KMS-11 (cell line): ENCODE measurements around the gene GRAMD4.

Source experiments
- H2AFZ ChIP-seq: fragments of 200-600 bp; sonication (generic); 2 replicates; pipeline ENCODE4 v1.6.1; 2016; ENCODE audit warnings: antibody characterized with exemption, mixed run types, low read depth
- H3K27ac ChIP-seq: fragments of 200-600 bp; sonication (generic); 2 replicates; pipeline ENCODE4 v1.6.1; 2016; ENCODE audit warnings: mild to moderate bottlenecking, mixed run types
- H3K27me3 ChIP-seq: fragments of 200-600 bp; sonication (generic); 2 replicates; pipeline ENCODE4 v1.6.1; 2017; ENCODE audit warnings: mild to moderate bottlenecking, low read depth, mixed run types, moderate library complexity; ENCODE audit not compliant: insufficient read depth
- H3K36me3 ChIP-seq: fragments of 200-600 bp; sonication (generic); 2 replicates; pipeline ENCODE4 v1.6.1; 2017; ENCODE audit warnings: mild to moderate bottlenecking, mixed run types; ENCODE audit not compliant: insufficient read depth
- H3K4me1 ChIP-seq: fragments of 200-600 bp; sonication (generic); 2 replicates; pipeline ENCODE4 v1.6.1; 2016; ENCODE audit warnings: mild to moderate bottlenecking, low read depth, mixed run types; ENCODE audit not compliant: poor library complexity, severe bottlenecking
- H3K4me2 ChIP-seq: fragments of 200-600 bp; sonication (generic); 2 replicates; pipeline ENCODE4 v1.7.0; 2016; ENCODE audit warnings: mild to moderate bottlenecking, mixed run types
- H3K4me3 ChIP-seq: fragments of 200-600 bp; sonication (generic); IDR thresholded peaks from 2 replicates; pipeline ENCODE4 v1.6.1; 2017; ENCODE audit warnings: low read depth, low read length, mixed read lengths; ENCODE audit not compliant: insufficient read depth
- H3K79me2 ChIP-seq: fragments of 200-600 bp; sonication (generic); 2 replicates; pipeline ENCODE4 v1.6.1; 2016; ENCODE audit warnings: low read depth, mixed run types; ENCODE audit not compliant: insufficient read depth
- H3K9ac ChIP-seq: fragments of 200-600 bp; sonication (generic); 2 replicates; pipeline ENCODE4 v1.6.1; 2016; ENCODE audit warnings: mild to moderate bottlenecking, mixed run types
- H4K20me1 ChIP-seq: fragments of 200-600 bp; sonication (generic); 2 replicates; pipeline ENCODE4 v1.6.1; 2016; ENCODE audit warnings: mild to moderate bottlenecking, mixed run types; ENCODE audit not compliant: insufficient read depth
- CTCF ChIP-seq: fragments of 200-600 bp; sonication (generic); conservative IDR thresholded peaks from 2 replicates; pipeline ENCODE4 v1.6.1; 2017; ENCODE audit warnings: low read depth, mild to moderate bottlenecking, antibody characterized with exemption, low read length, moderate library complexity, mixed read lengths

The GRAMD4 gene

GRCh38 chr22:46682011-46682731 lies 62.0 kb downstream of the GRAMD4 start:
- Histone ChIP-seq H4K20me1 (no peaks in the 10 kb centered on the region), H3K36me3 (no peaks in the 10 kb centered on the region), H3K4me2 (no peak overlapping the region), H3K27me3 (no peaks in the 10 kb centered on the region), H3K4me1 (no peaks in the 10 kb centered on the region), H3K9ac (no peak overlapping the region), H3K27ac (no peak overlapping the region), H2AFZ (no peak overlapping the region), H3K4me3 (no peak overlapping the region), H3K79me2 (no peaks in the 10 kb centered on the region)
- TF ChIP-seq CTCF: no peak

- Histone ChIP-seq H3K27me3 (no peaks in the 10 kb centered on the region), H3K9ac (no peak overlapping the region), H4K20me1 (no peaks in the 10 kb centered on the region), H2AFZ (no peak overlapping the region), H3K4me3 (no peak overlapping the region), H3K27ac (no peak overlapping the region), H3K36me3 (no peaks in the 10 kb centered on the region), H3K4me1 (no peaks in the 10 kb centered on the region), H3K4me2 (no peak overlapping the region), H3K79me2 (no peaks in the 10 kb centered on the region)
- TF ChIP-seq CTCF: no peak
Observed at GRCh38 chr22:46684706-46685105, 64.5 kb downstream of the GRAMD4 start.

GRCh38 chr22:46686221-46687047 lies 66.2 kb downstream of the GRAMD4 start:
- no peak overlapping the region for H2AFZ ChIP-seq
- H3K36me3 ChIP-seq: no peaks in the 10 kb centered on the region
- no peak overlapping the region for H3K4me3 ChIP-seq
- no peaks in the 10 kb centered on the region for H3K4me1 ChIP-seq
- H3K79me2 ChIP-seq: no peaks in the 10 kb centered on the region
- H3K27me3 ChIP-seq: no peaks in the 10 kb centered on the region
- no peak overlapping the region for H3K9ac ChIP-seq
- H3K4me2 ChIP-seq: no peak overlapping the region
- no peaks in the 10 kb centered on the region for H4K20me1 ChIP-seq
- no peak for TF ChIP-seq CTCF
- no peak overlapping the region for H3K27ac ChIP-seq

GRCh38 chr22:46687048-46687444 lies 66.9 kb downstream of the GRAMD4 start:
- H3K36me3 ChIP-seq: no peaks in the 10 kb centered on the region
- no peak overlapping the region for H3K4me3 ChIP-seq

More at GRCh38 chr22:46687048-46687444, 66.9 kb downstream of the GRAMD4 start:
- Histone ChIP-seq H3K27ac (no peak overlapping the region), H3K9ac (no peak overlapping the region), H3K79me2 (no peaks in the 10 kb centered on the region), H3K4me1 (no peaks in the 10 kb centered on the region), H4K20me1 (no peaks in the 10 kb centered on the region), H3K27me3 (no peaks in the 10 kb centered on the region), H2AFZ (no peak overlapping the region), H3K4me2 (no peak overlapping the region)
- TF ChIP-seq CTCF: no peak
